Naive thymus-derived CD4-positive, alpha-beta T cell (primary cell): ENCODE results near the gene MLLT1. TPM values are rescaled to one million over a fixed set of nuclear protein-coding genes. Genes with fewer than 3 reads are reported as not detected.
A peak's percentile ranks its signal among the peaks of the same experiment; 100 is the strongest.
"Not testable (repeated sequence)": the region's sequence is repeated elsewhere in the genome, so short reads cannot be mapped to it uniquely, and the experiment has no call there.

ENCODE experiments used
- ATAC-seq: fragments of 150-1000 bp; cut with Tn5 transposase; 2 replicates; pipeline ENCODE4 v1.10.0; 2021; ENCODE audit warnings: mild to moderate bottlenecking, moderate library complexity
- CTCF ChIA-PET: fragments of 350-600 bp; sonication (Branson Sonifier 250); formaldehyde crosslinking; loops from one replicate; lab custom pipeline; 2021; ENCODE audit warnings: antibody characterized with exemption; lab: Charles Lee
- POLR2A ChIA-PET: fragments of 350-600 bp; sonication (Branson Sonifier 250); formaldehyde crosslinking; loops from one replicate; lab custom pipeline; 2021; ENCODE audit warnings: antibody characterized with exemption, inconsistent platforms; lab: Charles Lee
- DNase-seq, 9 donors: peaks; one replicate each; pipeline versions ENCODE4 v3.0.0 to v3.0.0-alpha.2; 2020 to 2022; ENCODE audit warnings: mixed read lengths in 1 of 9
- H3K27ac ChIP-seq: one replicate; pipeline ENCODE4 v1.7.0; 2013; ENCODE audit warnings: mild to moderate bottlenecking, low read depth, low read length, moderate library complexity
- H3K27me3 ChIP-seq, 2 donors: one replicate each; pipeline ENCODE4 v1.7.0; 2013; ENCODE audit warnings: low read length in 2 of 2, mild to moderate bottlenecking in 2 of 2, moderate library complexity in 2 of 2; ENCODE audit not compliant: control insufficient read depth in 2 of 2, insufficient read depth in 2 of 2
- H3K36me3 ChIP-seq, 3 experiments: 1 replicate in 2 of 3; 2 replicates in 1 of 3; pipeline ENCODE4 v1.7.0; 2013; ENCODE audit warnings: low read length in 3 of 3, mild to moderate bottlenecking in 3 of 3, moderate library complexity in 1 of 3; ENCODE audit not compliant: insufficient read depth in 3 of 3, control insufficient read depth in 2 of 3
- H3K4me1 ChIP-seq, 2 donors: one replicate each; pipeline ENCODE4 v1.7.0; 2013; ENCODE audit warnings: low read length in 2 of 2, mild to moderate bottlenecking in 2 of 2, moderate library complexity in 1 of 2; ENCODE audit not compliant: control insufficient read depth in 2 of 2, insufficient read depth in 2 of 2
- H3K4me3 ChIP-seq: 2 replicates; pipeline ENCODE4 v1.7.0; 2013; ENCODE audit warnings: mild to moderate bottlenecking, low read length
- H3K9me3 ChIP-seq, 3 experiments: 1 replicate in 2 of 3; 2 replicates in 1 of 3; pipeline ENCODE4 v1.7.0; 2013; ENCODE audit warnings: low read length in 3 of 3; ENCODE audit not compliant: control insufficient read depth in 2 of 3
- H3K27ac Mint-ChIP-seq, 9 donors: one replicate each; pipeline ENCODE4 v1.8.0; 2020 to 2022; ENCODE audit warnings: mixed read lengths in 9 of 9, mild to moderate bottlenecking in 8 of 9, moderate library complexity in 5 of 9, inconsistent platforms in 2 of 9
- H3K27me3 Mint-ChIP-seq, 5 donors: one replicate each; pipeline ENCODE4 v1.8.0; 2021 to 2022; ENCODE audit warnings: mixed read lengths in 5 of 5, mild to moderate bottlenecking in 1 of 5
- H3K36me3 Mint-ChIP-seq, 5 donors: one replicate each; pipeline ENCODE4 v1.8.0; 2020 to 2022; ENCODE audit warnings: mixed read lengths in 5 of 5, mild to moderate bottlenecking in 3 of 5, inconsistent platforms in 1 of 5
- H3K4me1 Mint-ChIP-seq, 7 donors: one replicate each; pipeline ENCODE4 v1.8.0; 2020 to 2022; ENCODE audit warnings: mixed read lengths in 7 of 7, mild to moderate bottlenecking in 3 of 7, inconsistent platforms in 1 of 7
- H3K4me3 Mint-ChIP-seq, 10 donors: one replicate each; pipeline ENCODE4 v1.8.0; 2020 to 2022; ENCODE audit warnings: mild to moderate bottlenecking in 10 of 10, mixed read lengths in 10 of 10, moderate library complexity in 6 of 10, inconsistent platforms in 2 of 10
- H3K9me3 Mint-ChIP-seq, 11 donors: one replicate each; pipeline ENCODE4 v1.8.0; 2020 to 2022; ENCODE audit warnings: mixed read lengths in 11 of 11, mild to moderate bottlenecking in 4 of 11, inconsistent platforms in 1 of 11, moderate library complexity in 1 of 11
- intact Hi-C, 2 donors: fragments of 100-400 bp; cut with micrococcal nuclease; formaldehyde crosslinking; loops; one replicate each; pipeline ENCODE4 v1.15.1; 2023
- polyA plus RNA-seq, 2 donors: library from polyadenylated mRNA; unstranded; fragments of 300-500 nt; fragmentation: Illumina TruSeq; gene quantifications; one replicate each; pipeline ENCODE4 v1.2.3, GENCODE V29; 2021
- total RNA-seq, 6 experiments: library from RNA in 5 of 6; stranded (reverse) in 5 of 6; gene quantifications; 1 replicate in 5 of 6; 2 replicates in 1 of 6; pipeline ENCODE4 v1.2.3 and lab custom pipeline; 2021 to 2026

MLLT1 gene
- total and polyA plus RNA-seq, 7 experiments from 2014 or later = 0.57 to 47.5 (median 37.5) TPM

GRCh38 chr19:6318772-6319171, 39.0 kb upstream of the MLLT1 start:
- ATAC-seq (no peak), DNase-seq (no peak)
- ChIA-PET CTCF (interaction anchor here (0.6 kb wide), 1 partner anchor 110 kb away, joined by 3 read pairs; no protein-coding TSS in a partner anchor), POLR2A (no interaction called here)
- H3K4me3 Mint-ChIP-seq = no peak overlapping the region
- peak overlapping the region in 1 of 9 donors; percentile 14 for H3K27ac Mint-ChIP-seq
- H3K4me3 ChIP-seq = no peak overlapping the region
- intact Hi-C loops = no loop called here
- H3K4me1 Mint-ChIP-seq = peaks cover 0 to 5% (median 2%) of the 10 kb centered on the region in 7 donors
- H3K27me3 ChIP-seq = no peaks in the 10 kb centered on the region
- no peak overlapping the region for H3K27ac ChIP-seq
- no peaks in the 10 kb centered on the region for H3K4me1 ChIP-seq
- H3K27me3 Mint-ChIP-seq = peaks cover 0 to 3% (median 0%) of the 10 kb centered on the region in 5 donors
- no peaks in the 10 kb centered on the region for H3K9me3 ChIP-seq
- no peaks in the 10 kb centered on the region for H3K36me3 ChIP-seq
- peaks cover 0 to 4% (median 2%) of the 10 kb centered on the region in 11 donors for H3K9me3 Mint-ChIP-seq
- peaks cover 0 to 10% (median 4%) of the 10 kb centered on the region in 5 donors for H3K36me3 Mint-ChIP-seq

GRCh38 chr19:6315646-6316045, 35.9 kb upstream of the MLLT1 start:
- ATAC-seq, DNase-seq, H3K9me3 ChIP-seq, H3K36me3 ChIP-seq, H3K27me3 Mint-ChIP-seq, H3K27ac Mint-ChIP-seq, H3K9me3 Mint-ChIP-seq, CTCF ChIA-PET, H3K27ac ChIP-seq, H3K4me3 Mint-ChIP-seq, H3K4me3 ChIP-seq, intact Hi-C loops, H3K4me1 Mint-ChIP-seq, POLR2A ChIA-PET, H3K4me1 ChIP-seq, H3K27me3 ChIP-seq: not testable (repeated sequence)
- H3K36me3 Mint-ChIP-seq = peaks cover 0 to 12% (median 4%) of the 10 kb centered on the region in 5 donors

- ATAC-seq = no peak
These were observed 33.7 kb upstream of the MLLT1 start for GRCh38 chr19:6313398-6313969.

GRCh38 chr19:6312018-6312417, 32.2 kb upstream of the MLLT1 start:
- H3K27me3 Mint-ChIP-seq = peaks cover 0 to 4% (median 0%) of the 10 kb centered on the region in 5 donors
- H3K9me3 ChIP-seq = no peaks in the 10 kb centered on the region
- POLR2A ChIA-PET = no interaction called here
- H3K36me3 ChIP-seq = no peaks in the 10 kb centered on the region
- H3K27me3 ChIP-seq = no peaks in the 10 kb centered on the region
- no peak overlapping the region for H3K4me3 ChIP-seq
- H3K9me3 Mint-ChIP-seq = peaks cover 0 to 5% (median 1%) of the 10 kb centered on the region in 11 donors
- no peak for ATAC-seq
- peaks cover 0 to 10% (median 4%) of the 10 kb centered on the region in 5 donors for H3K36me3 Mint-ChIP-seq
- intact Hi-C loops = no loop called here
- DNase-seq = no peak
- no peak overlapping the region for H3K4me3 Mint-ChIP-seq
- CTCF ChIA-PET = no interaction called here
- no peak overlapping the region for H3K27ac ChIP-seq
- peaks cover 0 to 6% (median 0%) of the 10 kb centered on the region in 7 donors for H3K4me1 Mint-ChIP-seq
- H3K4me1 ChIP-seq = no peaks in the 10 kb centered on the region
- no peak overlapping the region for H3K27ac Mint-ChIP-seq

More at GRCh38 chr19:6313398-6313969, 33.7 kb upstream of the MLLT1 start:
- H3K4me1 Mint-ChIP-seq = peaks cover 0 to 6% (median 0%) of the 10 kb centered on the region in 7 donors
- POLR2A ChIA-PET = no interaction called here
- H3K9me3 ChIP-seq = no peaks in the 10 kb centered on the region
- no peak overlapping the region for H3K27ac ChIP-seq
- peaks cover 0 to 5% (median 1%) of the 10 kb centered on the region in 11 donors for H3K9me3 Mint-ChIP-seq
- peaks cover 0 to 4% (median 0%) of the 10 kb centered on the region in 5 donors for H3K27me3 Mint-ChIP-seq
- no peak overlapping the region for H3K4me3 Mint-ChIP-seq
- no peaks in the 10 kb centered on the region for H3K4me1 ChIP-seq
- no peaks in the 10 kb centered on the region for H3K27me3 ChIP-seq
- intact Hi-C loops = no loop called here
- no peaks in the 10 kb centered on the region for H3K36me3 ChIP-seq
- no peak overlapping the region for H3K4me3 ChIP-seq
- CTCF ChIA-PET = no interaction called here
- no peak for DNase-seq
- H3K27ac Mint-ChIP-seq = no peak overlapping the region
- H3K36me3 Mint-ChIP-seq = peaks cover 0 to 12% (median 4%) of the 10 kb centered on the region in 5 donors

- Mint-ChIP-seq H3K27me3 (peaks cover 0 to 3% (median 0%) of the 10 kb centered on the region in 5 donors), H3K4me1 (peaks cover 0 to 4% (median 0%) of the 10 kb centered on the region in 7 donors), H3K27ac (no peak overlapping the region), H3K36me3 (peaks cover 3 to 5% (median 3%) of the 10 kb centered on the region in 5 donors), H3K4me3 (no peak overlapping the region), H3K9me3 (peaks cover 0 to 28% (median 9%) of the 10 kb centered on the region in 11 donors)
- ChIA-PET POLR2A (no interaction called here), CTCF (interaction anchor here (2.2 kb wide), 1 partner anchor 80 kb away, joined by 9 read pairs; no protein-coding TSS in a partner anchor)
- H3K4me3 ChIP-seq = no peak overlapping the region
- H3K27me3 ChIP-seq = no peaks in the 10 kb centered on the region
- DNase-seq = no peak
- H3K36me3 ChIP-seq = no peaks in the 10 kb centered on the region
- no peaks in the 10 kb centered on the region for H3K4me1 ChIP-seq
- ATAC-seq = no peak
- no peak overlapping the region for H3K27ac ChIP-seq
- H3K9me3 ChIP-seq = peaks cover 0 to 6% (median 0%) of the 10 kb centered on the region in 3 experiments
- intact Hi-C loops = no loop called here
These were observed 18.6 kb upstream of the MLLT1 start for GRCh38 chr19:6298413-6298812.

- peaks cover 0 to 3% (median 0%) of the 10 kb centered on the region in 5 donors for H3K27me3 Mint-ChIP-seq
- peaks cover 0 to 40% (median 12%) of the 10 kb centered on the region in 11 donors for H3K9me3 Mint-ChIP-seq
- DNase-seq = no peak
- no peak overlapping the region for H3K4me3 Mint-ChIP-seq
- ChIA-PET POLR2A (no interaction called here), CTCF (no interaction called here)
- H3K9me3 ChIP-seq = peaks cover 0 to 19% (median 0%) of the 10 kb centered on the region in 3 experiments
- H3K27ac ChIP-seq = no peak overlapping the region
- H3K36me3 Mint-ChIP-seq = peaks cover 3 to 7% (median 4%) of the 10 kb centered on the region in 5 donors
- no peaks in the 10 kb centered on the region for H3K36me3 ChIP-seq
- no peak for ATAC-seq
- H3K27ac Mint-ChIP-seq = no peak overlapping the region
- H3K4me1 Mint-ChIP-seq = peaks cover 0 to 4% (median 0%) of the 10 kb centered on the region in 7 donors
- H3K4me1 ChIP-seq = no peaks in the 10 kb centered on the region
- intact Hi-C loops = no loop called here
- H3K4me3 ChIP-seq = no peak overlapping the region
- H3K27me3 ChIP-seq = no peaks in the 10 kb centered on the region
These were observed 17.4 kb upstream of the MLLT1 start for GRCh38 chr19:6297202-6297601.

GRCh38 chr19:6292006-6292405, 12.2 kb upstream of the MLLT1 start:
- ChIA-PET CTCF (no interaction called here), POLR2A (no interaction called here)
- Mint-ChIP-seq H3K9me3 (peaks cover 6 to 92% (median 48%) of the 10 kb centered on the region in 11 donors), H3K36me3 (peaks cover 3 to 19% (median 10%) of the 10 kb centered on the region in 5 donors), H3K4me3 (no peak overlapping the region), H3K27me3 (no peaks in the 10 kb centered on the region), H3K27ac (no peak overlapping the region), H3K4me1 (no peaks in the 10 kb centered on the region)
- DNase-seq (no peak), ATAC-seq (no peak)
- no peaks in the 10 kb centered on the region for H3K27me3 ChIP-seq
- no peak overlapping the region for H3K4me3 ChIP-seq
- H3K4me1 ChIP-seq = no peaks in the 10 kb centered on the region
- H3K27ac ChIP-seq = no peak overlapping the region
- peaks cover 4 to 56% (median 14%) of the 10 kb centered on the region in 3 experiments for H3K9me3 ChIP-seq
- intact Hi-C loops = no loop called here
- H3K36me3 ChIP-seq = no peaks in the 10 kb centered on the region
